Ramos (cell line): Measurements from ENCODE around the gene RPS19BP1.

Experiments used
- in situ Hi-C: fragments of 300-500 bp; cut with MboI; formaldehyde crosslinking; loops from one replicate; pipeline ENCODE4 v1.14.3; 2022; ENCODE audit warnings: low sequenced_read_pairs; ENCODE audit not compliant: unreplicated experiment

The RPS19BP1 gene

GRCh38 chr22:39560127-39560526 lies 27.6 kb upstream of the RPS19BP1 start:
- in situ Hi-C loops, result no loop called here

- in situ Hi-C loops, result no loop called here
Measured at GRCh38 chr22:39559456-39560105, 27.0 kb upstream of the RPS19BP1 start.

DNA sequence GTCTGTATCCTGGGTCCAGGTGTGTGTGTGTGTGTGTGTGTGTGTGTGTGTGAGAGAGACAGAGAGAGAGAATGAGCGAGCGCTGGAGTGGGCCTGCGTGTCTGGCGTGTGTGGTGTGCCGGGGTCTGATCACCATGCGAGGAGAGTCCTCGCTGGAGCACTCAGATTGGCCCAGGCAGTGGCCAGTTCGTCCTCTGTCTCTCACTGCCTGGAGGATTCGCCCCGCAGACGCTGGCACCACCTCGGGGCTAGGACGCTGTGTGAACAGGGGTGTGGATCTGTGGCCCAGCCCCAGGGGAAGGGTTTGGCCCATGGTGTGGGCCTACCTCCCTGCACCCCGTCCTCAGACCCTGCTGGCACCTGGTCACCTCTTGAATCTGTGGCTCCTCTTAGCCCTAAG lies 26.4 kb upstream of the RPS19BP1 start:
- in situ Hi-C loops, result no loop called here

- in situ Hi-C loops, result no loop called here
Measured at GRCh38 chr22:39558254-39558727, 25.7 kb upstream of the RPS19BP1 start.

DNA sequence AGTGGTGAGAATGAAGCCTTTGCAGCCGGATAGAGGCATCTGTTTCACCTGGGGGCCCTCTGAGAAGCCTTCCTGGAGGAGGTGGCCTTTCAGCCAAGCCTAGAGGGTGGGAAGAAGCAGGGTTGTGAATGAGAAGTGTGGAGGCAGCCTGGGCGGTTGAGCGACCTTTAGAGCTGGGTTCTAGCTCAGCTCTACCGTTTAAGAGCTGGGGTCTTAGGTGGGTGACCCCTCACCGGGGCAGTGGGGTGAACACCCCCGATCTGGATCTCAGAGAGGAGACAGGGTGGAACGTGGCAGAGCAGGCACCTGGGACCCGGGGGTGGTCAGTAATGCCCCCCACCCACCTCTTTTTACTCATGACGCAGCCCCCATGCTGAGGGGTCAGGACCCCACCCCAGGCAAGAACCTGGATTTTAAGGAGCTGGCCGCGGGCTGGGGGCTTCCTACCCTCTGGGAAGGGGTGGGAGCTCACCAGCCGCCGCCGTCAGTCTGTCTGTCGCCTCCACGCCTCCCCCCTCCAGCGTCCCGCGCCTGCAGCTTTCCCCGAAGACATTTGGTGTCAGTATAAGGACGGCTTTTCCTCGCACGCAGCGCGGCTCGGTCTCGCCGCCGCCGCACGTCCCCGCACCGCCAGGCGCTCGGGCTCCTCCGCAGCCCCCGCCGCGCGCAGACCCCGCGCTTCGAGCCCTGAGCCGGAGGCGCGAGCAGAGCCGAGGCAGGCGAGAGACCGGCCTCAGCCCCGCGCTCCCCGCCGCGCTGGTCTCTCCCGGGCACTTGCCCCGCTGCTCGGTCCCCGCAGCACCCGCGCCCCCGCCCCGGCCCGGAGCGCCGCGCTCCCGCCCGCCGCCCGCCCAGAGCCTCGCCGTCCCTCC lies 24.7 kb upstream of the RPS19BP1 start:
- in situ Hi-C loops, result no loop called here

GRCh38 chr22:39554151-39554550 lies 21.6 kb upstream of the RPS19BP1 start:
- in situ Hi-C loops, result no loop called here

- in situ Hi-C loops, result no loop called here
Measured at GRCh38 chr22:39553429-39553828, 20.9 kb upstream of the RPS19BP1 start.

DNA sequence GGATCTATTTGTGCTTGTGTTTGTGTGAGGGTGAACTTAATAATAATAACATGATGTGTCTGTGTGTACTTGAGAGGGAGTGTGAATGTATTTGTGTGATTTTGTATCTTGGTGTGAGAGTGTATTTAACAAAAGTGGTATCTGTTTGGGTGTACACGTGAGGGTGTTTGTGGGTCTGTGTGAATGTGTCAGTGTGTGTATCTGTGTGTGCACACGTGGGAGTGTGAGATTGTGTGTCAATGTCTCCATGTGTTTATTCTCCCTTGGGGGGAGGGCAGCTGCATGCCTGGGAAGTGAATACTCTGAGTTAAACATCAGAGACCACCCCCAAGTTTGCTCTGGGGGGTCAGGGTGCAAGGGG lies 15.0 kb upstream of the RPS19BP1 start:
- in situ Hi-C loops, result loop anchor here (10.0 kb wide), 1 partner anchor 257 kb away; no protein-coding TSS in a partner anchor

- in situ Hi-C loops, result loop anchor here (10.0 kb wide), 1 partner anchor 258 kb away; no protein-coding TSS in a partner anchor
Measured at GRCh38 chr22:39546889-39547586, 14.5 kb upstream of the RPS19BP1 start.

GRCh38 chr22:39545386-39546365 lies 13.1 kb upstream of the RPS19BP1 start:
- in situ Hi-C loops, result loop anchor here (10.0 kb wide), 1 partner anchor 259 kb away; no protein-coding TSS in a partner anchor

DNA sequence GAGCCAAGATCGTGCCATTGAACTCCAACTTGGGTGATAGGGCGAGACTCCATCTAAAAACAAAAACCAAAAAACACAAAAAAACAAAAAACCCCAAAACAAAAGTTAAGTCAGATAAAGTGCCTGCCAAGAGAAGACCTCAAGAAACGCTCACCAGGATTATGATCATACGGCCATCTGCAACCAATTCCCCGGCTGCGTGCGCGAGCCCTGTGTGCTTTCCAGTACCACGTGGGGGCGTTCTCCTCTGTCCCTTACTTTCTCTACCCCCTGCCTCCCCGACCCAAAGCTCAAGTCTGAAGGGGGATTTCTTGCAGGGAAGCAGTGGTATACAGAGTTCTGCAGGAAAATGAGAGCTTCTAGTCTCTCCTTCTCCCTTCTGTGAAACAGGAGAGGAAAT lies 10.5 kb upstream of the RPS19BP1 start:
- in situ Hi-C loops, result loop anchor here (5.0 to 10.0 kb wide), 2 partner anchors 262 to 489 kb away; no protein-coding TSS in a partner anchor

DNA sequence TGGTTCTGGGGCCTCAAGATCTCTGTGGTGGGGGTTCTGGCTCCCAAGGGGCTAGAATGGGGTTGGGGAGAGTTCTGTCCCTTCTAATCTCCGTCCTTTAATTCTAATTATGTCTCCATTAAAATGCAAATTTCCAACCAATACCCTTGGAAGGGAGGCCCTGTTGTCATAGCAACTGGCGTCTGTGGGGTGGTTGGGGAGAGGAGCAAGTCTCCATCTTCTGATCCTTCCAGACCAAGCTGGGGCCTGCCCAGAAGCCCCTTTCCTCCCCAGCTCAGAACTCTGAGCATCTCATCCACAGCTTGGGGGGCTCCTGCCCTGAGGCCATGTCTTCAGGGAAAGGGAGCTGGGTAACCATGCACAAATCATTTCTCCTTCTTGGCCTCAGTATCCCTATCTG lies 5.4 kb upstream of the RPS19BP1 start:
- in situ Hi-C loops, result loop anchor here (10.0 kb wide), 1 partner anchor 807 kb away; the partner anchor contains the start of gene ADSL

GRCh38 chr22:39536711-39537110 lies 4.2 kb upstream of the RPS19BP1 start:
- in situ Hi-C loops, result loop anchor here (10.0 kb wide), 1 partner anchor 808 kb away; the partner anchor contains the start of gene ADSL

DNA sequence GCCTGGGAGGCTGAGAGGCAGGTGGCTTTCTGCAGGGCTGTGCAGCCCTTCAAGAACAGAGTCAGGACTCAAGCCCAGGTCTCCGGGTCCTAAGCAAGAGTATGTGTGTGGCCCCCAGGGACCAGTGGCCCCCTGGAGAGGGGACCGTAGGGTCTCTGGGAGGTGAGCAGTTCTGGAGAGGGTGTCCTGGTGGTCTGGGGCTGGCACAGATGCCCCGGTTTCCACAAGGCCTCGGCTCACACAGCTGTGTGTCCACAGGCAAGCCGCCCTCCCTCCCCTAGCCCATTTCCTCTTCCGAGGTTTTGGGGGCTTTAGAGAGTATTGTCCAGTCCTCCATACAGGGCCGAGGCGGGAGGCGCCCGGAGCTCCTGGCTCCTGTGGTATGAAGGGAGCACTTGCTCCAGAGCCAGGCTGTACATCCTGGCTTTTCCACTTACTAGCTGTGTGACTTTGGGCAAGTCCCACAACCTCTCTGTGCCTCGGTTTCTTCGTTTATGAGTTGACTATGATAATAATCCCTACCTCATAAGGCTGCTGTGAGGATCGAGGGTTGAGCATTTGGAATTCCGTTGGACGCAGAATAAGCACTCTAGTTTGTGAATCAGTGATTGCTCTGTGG lies 3.4 kb upstream of the RPS19BP1 start:
- in situ Hi-C loops, result loop anchor here (10.0 kb wide), 1 partner anchor 809 kb away; the partner anchor contains the start of gene ADSL

GRCh38 chr22:39535357-39535725 lies 2.8 kb upstream of the RPS19BP1 start:
- in situ Hi-C loops, result loop anchor here (10.0 kb wide), 1 partner anchor 809 kb away; the partner anchor contains the start of gene ADSL

GRCh38 chr22:39534591-39535356 lies 2.2 kb upstream of the RPS19BP1 start:
- in situ Hi-C loops, result loop anchor here (10.0 kb wide), 1 partner anchor 810 kb away; the partner anchor contains the start of gene ADSL

GRCh38 chr22:39534092-39534506 lies 1.6 kb upstream of the RPS19BP1 start:
- in situ Hi-C loops, result loop anchor here (10.0 kb wide), 1 partner anchor 811 kb away; the partner anchor contains the start of gene ADSL
